Measurements from ENCODE around the gene CLASP2.

GRCh38 chr3:33658991-33659848, 58.8 kb downstream of the CLASP2 start:
- TF ChIP-seq CTCF (IDR thresholded peaks at IDR 0.05; ENCODE audit: insufficient read depth, low read depth, low read length) (no peak), EZH2 (IDR thresholded peaks at IDR 0.05; ENCODE audit: insufficient read depth, low read length) (no peak)
